HG03342 (cell line): ENCODE measurements around the gene TBATA.

Experiments
- ATAC-seq: cut with Tn5 transposase; IDR thresholded peaks from one replicate; pipeline ENCODE4 v1.9.1; 2021; ENCODE audit warnings: mild to moderate bottlenecking, moderate library complexity; ENCODE audit not compliant: unreplicated experiment

The TBATA gene

DNA sequence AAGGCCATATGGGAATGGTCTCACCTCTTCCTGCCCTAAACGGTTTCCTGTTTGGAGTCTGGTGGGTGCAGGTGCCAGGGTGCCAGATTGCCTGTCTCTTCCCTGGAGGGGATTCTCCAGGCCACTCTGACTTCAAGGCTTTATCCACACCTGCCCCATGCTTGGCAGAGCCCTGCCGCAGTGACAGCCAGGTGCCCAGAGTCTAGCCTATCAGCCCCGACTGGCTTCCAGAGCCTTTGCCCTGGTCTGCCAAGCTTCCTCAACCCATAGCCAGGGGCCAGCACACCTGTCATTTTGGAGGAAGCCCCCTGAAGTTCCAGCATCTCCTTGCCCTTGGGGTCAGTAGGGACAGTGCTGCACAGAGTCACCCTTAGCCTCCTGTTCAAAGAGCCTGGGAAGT, 21.6 kb downstream of the TBATA start:
- ATAC-seq = no peak

DNA sequence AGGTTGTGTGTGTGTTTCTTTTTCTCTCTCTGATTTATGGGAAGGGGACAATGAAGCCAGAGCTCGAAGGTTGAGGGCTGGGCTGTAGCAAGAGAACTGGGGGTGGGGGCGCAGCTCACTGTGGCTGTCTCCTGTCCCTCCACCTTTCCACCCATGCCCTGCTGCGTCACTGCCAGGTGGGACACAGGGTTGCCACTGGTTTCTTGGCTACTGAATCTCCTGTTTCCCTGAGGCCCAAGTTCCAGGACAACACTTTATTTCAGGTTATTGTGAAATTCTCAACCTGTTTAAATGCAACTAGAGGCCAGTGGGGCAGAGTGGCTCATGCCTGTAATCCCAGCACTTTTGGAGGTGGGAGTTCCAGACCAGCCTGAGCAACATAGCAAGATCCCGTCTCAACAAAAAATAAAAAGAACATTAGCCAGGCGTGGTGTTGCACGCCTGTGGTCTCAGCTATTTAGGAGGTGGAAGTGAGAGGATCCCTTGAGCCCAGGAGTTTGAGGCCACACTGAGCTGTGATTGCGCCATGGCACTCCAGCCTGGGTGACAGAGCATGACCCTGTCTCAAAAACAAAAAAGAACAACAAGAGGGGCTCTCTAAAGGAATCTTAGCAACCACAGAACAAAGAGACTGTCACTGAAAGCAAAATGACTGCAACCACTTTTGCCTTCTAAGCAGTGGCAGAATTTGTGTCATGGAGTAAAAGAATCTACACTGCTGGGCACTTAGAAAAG, 22.6 kb downstream of the TBATA start:
- no peak for ATAC-seq

DNA sequence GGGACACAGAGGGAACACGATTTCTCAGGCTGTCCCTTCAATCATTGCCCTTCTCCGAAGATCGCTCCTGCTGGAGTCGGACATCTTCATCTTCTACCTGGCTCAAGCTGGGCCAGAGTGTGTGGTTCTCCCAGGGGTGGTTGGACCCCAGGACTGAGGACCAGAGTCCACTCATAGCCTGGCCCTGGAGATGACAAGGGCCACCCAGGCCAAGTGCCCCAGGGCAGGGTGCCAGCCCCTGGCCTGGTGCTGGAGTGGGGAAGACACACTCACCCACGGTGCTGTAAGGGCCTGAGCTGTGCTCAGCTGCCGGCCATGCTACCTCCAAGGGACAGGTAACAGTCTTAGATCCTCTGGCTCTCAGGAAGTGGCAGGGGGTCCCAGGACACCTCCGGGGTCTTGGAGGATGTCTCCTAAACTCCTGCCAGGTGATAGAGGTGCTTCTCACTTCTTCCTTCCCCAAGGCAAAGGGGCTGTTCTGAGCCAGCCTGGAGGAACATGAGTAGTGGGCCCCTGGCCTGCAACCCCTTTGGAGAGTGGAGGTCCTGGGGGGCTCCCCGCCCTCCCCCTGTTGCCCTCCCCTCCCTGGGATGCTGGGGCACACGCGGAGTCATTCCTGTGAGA, 23.3 kb downstream of the TBATA start:
- ATAC-seq = no peak

DNA sequence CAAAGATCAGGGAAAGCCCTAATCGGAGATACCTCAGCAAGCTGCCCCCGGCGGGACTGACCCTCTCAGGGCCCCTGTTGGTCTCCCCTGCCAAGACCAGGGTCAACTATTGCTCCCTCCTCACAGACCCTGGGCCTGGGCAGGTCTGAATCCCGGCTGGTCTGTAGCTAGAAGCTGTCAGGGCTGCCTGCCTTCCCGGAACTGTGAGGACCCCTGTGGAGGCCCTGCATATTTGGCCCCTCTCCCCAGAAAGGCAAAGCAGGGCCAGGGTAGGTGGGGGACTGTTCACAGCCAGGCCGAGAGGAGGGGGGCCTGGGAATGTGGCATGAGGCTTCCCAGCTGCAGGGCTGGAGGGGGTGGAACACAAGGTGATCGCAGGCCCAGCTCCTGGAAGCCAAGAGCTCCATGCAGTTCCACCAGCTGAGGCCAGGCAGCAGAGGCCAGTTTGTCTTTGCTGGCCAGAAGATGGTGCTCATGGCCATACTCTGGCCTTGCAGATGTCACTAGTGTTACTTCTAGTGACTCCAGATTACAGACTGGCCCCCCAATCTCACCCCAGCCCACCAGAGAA, 24.1 kb downstream of the TBATA start:
- ATAC-seq = no peak

- no peak for ATAC-seq
Observed at GRCh38 chr10:70760271-70760787, 24.8 kb downstream of the TBATA start.

DNA sequence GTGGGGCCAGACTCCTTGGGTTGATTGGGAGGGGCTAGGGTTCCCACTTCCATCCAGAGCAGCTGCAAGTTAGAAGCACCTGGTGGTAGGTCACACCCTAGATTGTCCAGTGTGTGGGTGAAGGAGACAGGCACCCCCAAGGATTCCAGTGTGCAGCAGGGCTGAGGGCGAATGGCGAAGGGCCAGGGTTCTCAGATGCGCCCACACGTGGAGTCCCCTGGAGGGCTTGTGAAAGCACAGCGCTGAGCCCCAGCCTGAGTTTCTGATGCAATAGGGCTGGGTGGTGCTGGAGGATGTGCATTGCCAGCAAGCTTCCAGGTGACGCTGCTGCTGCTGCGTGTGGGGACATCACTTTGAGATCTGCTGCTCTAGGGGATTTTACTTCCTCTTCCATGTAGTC, 25.4 kb downstream of the TBATA start:
- no peak for ATAC-seq

DNA sequence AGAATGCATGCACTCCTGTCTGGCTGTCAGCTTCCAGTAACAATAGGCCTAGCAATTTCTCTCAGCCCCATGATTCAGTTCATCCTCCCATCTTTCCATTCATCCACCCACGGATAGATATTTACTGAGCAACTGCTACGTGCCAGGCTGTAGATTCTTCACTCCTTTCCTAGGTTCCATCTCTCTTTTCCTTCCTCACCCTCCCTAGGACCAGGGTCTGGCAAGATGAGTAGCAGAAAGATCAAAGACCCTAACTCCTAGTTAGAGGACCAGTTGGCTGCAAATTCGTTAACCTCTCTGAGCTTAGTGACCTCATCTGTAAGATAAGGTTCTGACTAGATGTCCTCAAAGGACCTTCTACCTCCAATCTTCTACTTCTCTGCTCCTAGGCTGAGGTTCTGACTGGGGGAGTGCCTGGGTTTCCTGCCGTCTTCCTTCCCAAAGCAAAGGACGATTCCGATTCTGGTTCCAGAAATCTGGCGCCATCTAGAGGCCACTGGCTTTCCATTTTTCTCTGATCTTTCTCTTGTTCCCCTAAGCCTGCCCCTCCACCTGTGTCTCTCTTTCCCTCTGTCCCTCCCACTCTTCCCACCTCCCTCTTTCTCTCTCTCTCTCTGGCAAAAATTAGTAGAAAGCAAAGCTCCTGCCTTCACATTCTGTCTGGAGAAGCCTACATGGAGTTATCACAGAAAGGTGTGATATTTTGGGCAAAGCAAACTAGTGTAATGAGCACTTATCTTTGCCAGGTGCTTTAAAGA, 26.2 kb downstream of the TBATA start:
- no peak for ATAC-seq

DNA sequence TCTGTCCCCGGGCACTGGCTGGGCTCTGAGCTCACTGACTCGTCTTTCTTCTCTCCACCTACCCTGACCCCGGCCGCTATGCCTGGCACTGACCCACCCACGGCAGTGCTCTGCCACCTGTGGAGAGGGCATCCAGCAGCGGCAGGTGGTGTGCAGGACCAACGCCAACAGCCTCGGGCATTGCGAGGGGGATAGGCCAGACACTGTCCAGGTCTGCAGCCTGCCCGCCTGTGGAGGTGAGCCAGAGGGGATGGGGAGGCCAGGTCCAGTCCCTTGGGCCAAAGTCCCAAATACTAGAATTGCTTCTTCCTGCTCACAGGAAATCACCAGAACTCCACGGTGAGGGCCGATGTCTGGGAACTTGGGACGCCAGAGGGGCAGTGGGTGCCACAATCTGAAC, 27.3 kb downstream of the TBATA start:
- no peak for ATAC-seq

DNA sequence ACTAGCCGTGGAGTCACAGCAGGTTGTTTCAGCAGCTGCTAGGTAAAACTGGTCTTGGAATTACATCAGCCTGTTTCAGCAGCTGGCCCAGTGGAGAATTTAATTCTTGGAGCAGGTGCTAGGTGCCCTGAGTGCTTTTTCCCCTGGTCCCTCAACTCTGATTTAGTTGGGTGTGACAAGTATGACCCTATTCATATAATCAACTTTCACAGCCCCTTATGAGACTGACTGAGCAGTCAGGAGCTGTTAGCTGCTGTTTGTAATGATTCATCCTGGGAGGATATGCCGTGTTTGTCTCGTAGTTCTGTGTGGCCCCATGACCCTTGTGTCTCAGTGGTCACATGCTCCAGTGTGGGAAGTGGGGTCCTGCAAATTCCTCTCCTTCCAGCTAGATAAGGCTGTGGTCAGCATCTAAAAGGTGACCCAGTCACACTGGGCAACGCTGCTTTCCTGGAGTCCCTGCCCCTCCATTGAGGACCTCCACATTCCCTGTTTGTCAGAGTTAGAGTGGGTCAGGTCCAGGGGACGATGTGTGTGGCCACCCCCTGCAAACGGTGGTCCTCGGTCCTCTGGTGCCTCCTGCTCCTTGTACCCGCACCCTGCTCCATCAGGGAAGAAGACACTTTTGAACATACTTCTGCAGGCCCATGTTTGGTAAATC, 28.3 kb downstream of the TBATA start:
- ATAC-seq = no peak

GRCh38 chr10:70753841-70754621, 31.1 kb downstream of the TBATA start:
- no peak for ATAC-seq

DNA sequence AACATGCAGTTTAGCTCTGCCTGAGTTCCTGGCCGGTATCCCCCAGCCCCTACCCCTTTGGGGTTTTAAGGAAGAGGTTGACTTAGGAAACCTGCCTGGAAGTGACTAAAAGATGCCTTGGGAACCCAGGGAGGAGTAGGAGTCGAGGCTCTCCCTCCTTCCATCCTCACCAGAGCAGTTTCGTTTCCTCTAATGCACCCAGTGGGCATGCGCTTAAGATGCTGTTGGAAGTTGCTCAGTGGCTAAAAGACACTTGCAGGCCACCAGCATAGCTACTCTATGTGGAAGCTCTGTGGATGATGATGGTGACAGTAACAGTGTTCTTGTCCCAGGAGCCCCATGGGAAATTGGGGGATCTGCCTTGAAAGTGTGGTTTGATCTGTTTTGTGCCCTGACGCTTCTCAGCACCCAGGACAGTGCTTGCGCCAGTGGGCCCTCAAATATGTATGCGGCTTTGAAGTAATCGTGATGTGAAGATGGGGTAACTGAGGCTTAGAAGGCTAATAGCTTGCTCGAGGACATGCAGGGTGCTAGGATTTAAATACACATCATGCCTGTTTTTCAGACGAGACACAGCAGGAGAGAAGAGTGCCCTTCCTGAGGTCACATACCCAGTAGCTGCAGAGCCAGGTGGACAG, 32.0 kb downstream of the TBATA start:
- no peak for ATAC-seq

- no peak for ATAC-seq
Observed at GRCh38 chr10:70752571-70752970, 32.6 kb downstream of the TBATA start.

GRCh38 chr10:70751991-70752390, 33.2 kb downstream of the TBATA start:
- no peak for ATAC-seq

DNA sequence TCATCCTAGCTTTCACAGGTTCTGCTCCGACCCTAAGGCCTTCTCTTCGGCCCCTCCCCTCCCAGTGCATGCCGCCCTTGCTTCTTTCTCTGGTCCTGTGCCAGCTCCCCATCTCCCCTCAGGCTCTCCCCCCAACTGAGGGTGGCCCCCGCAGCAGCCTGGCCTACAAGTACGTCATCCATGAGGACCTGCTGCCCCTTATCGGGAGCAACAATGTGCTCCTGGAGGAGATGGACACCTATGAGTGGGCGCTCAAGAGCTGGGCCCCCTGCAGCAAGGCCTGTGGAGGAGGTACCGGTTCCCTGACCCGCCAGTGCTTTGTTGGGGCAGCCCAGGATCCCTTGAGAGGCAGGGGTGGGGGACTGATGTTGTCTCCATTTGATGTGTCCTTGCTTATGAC, 33.8 kb downstream of the TBATA start:
- ATAC-seq = no peak

DNA sequence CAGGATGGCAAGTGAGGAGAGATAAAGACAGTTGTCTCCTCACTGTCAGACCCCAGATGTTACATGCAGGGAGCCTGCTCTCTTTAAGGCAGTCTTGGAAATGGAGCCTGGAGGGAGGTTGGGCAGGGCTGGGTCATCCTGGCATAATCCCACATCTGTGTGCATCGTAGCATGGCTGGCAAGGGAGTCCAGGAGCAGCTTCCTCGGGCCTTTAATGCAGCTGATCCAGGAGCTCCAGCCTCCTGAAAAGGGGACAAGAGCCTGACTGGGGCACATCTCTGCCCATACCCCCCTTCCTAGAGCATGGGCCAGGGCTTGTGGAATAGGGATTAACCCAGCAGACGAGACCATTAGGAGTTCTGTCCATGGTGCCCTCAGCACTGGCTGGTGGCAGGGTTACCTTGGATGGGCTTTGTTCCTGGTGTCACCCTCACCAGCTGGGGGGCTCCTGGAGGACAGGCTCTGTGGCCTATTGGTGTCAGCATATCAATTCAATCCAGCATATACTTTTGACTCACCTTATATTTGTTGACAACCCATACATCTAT, 34.9 kb downstream of the TBATA start:
- no peak for ATAC-seq

- ATAC-seq = no peak
Observed at GRCh38 chr10:70749756-70750155, 35.4 kb downstream of the TBATA start.

GRCh38 chr10:70748801-70749573, 36.2 kb downstream of the TBATA start:
- no peak for ATAC-seq

GRCh38 chr10:70748305-70748704, 36.9 kb downstream of the TBATA start:
- ATAC-seq = no peak
